Loucy (cell line): ENCODE measurements around the gene RGS9.

Source experiments
- CTCF ChIP-seq: fragments of 200-600 bp; sonication (generic); conservative IDR thresholded peaks from 2 replicates; pipeline ENCODE4 v1.5.1; 2014; ENCODE audit warnings: mild to moderate bottlenecking, antibody characterized with exemption, low read length
- EZH2phosphoT487 ChIP-seq: fragments of 200-600 bp; IDR thresholded peaks from 2 replicates; pipeline ENCODE4 v1.6.1; 2018; ENCODE audit warnings: antibody characterized with exemption, mild to moderate bottlenecking, moderate library complexity, borderline replicate concordance

GRCh38 chr17:65171752-65172151 is 34.6 kb downstream of the RGS9 start:
- TF ChIP-seq CTCF: no peak
- TF ChIP-seq EZH2phosphoT487: no peak
